ENCODE measurements around the gene COL21A1.

The COL21A1 gene

GRCh38 chr6:56176741-56177140 is 70.6 kb downstream of the COL21A1 start:
- no peak for DNase-seq

DNA sequence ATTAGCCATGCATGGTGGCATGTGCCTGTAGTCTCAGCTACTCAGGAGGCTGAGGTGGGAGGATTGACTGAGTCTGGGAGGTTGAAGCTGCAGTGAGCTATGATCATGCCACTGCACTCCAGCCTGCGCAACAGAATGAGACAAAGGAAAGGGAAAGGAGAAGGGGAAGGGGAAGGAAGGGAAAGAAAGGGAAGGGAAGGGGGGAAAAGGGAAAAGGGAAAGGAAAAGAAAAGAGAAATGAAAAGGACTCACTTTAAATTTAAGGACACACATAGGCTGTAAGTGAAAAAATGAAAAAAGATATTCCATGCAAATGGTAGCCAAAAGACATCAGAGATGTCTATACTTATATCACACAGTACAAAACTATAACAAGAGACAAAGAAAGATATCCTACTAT is 74.2 kb downstream of the COL21A1 start:
- no peak for DNase-seq

DNA sequence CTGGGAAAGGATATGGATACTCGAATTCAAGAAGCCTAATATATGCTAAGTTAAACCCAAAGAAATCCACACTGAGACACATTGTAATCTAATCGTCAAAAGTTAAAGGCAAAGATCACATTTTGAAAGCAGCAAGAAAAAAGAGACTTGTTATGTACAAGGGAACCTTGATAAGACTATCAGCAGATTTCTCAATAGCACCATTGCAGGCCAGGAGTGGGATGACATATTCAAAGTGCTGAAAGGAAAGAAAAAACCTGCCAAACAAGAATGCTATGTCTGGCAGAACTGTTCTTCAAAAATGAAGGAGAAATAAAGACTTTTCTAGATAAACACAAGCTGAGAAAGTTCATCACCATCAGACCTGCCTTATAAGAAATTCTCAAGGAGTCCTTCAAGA is 75.2 kb downstream of the COL21A1 start:
- DNase-seq: no peak

- DNase-seq: no peak
Measured at GRCh38 chr6:56169366-56169765, 78.0 kb downstream of the COL21A1 start.

DNA sequence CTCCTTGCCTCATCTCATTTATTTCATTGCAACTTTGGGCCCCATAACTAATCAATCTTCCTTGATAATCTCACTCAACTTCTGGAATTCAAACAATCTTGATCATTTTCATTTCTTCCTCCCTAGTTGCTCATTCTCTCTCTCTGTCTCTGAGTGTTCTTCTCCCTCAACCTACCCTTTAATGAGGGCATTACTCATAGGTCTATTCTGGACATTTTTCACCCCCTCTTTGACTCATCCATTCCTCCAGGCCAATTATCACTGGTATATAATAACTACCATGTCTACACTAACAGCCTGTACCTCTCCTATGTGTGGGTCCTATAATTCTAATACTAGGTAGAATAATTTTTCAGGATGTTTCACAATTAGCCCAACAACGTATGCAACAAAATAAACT is 78.8 kb downstream of the COL21A1 start:
- DNase-seq: no peak

- DNase-seq: no peak
Measured at GRCh38 chr6:56162081-56162480, 85.3 kb downstream of the COL21A1 start.

GRCh38 chr6:56160489-56160888 is 86.9 kb downstream of the COL21A1 start:
- no peak for DNase-seq

DNA sequence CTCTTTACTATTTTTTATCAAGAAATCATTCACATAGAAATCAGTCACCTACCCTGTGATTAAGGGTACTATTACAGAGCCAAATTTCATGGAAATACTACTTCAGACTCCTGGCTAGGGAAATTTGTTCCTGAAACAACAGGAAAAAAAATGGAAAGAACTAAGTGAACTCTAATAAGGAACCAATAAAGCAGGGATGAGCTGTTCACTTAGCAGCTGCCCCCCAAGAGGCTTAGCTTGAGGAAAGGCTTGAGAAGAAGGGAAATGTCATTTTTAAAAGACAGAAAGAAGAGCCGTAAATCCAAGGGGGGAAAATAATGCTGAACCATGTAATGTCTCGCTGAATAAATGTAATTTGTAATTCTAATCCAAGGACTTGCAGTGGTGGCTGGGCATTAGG is 88.8 kb downstream of the COL21A1 start:
- DNase-seq: no peak

GRCh38 chr6:56156643-56157042 is 90.7 kb downstream of the COL21A1 start:
- DNase-seq: no peak

- no peak for DNase-seq
Measured at GRCh38 chr6:56155634-56156141, 91.7 kb downstream of the COL21A1 start.

DNA sequence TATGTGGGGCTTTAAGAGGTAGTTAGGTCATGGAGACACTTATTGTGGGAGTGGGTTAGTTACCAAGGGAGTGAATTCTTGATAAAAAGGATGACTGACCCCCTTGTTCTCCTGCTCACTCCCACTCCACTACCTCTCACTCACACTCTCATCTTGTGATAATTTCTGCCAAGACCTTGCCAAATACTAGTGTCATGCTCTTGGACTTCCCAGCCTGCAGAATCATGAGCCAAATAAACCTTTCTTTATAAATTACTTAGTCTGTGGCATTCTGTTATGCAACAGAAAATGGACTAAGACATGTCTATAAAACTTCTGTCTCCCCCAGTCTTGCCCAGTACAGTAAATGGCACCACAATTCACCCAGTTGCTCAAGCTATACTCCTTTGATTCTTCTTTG is 93.3 kb downstream of the COL21A1 start:
- DNase-seq: no peak

GRCh38 chr6:56152611-56153010 is 94.8 kb downstream of the COL21A1 start:
- DNase-seq: no peak

DNA sequence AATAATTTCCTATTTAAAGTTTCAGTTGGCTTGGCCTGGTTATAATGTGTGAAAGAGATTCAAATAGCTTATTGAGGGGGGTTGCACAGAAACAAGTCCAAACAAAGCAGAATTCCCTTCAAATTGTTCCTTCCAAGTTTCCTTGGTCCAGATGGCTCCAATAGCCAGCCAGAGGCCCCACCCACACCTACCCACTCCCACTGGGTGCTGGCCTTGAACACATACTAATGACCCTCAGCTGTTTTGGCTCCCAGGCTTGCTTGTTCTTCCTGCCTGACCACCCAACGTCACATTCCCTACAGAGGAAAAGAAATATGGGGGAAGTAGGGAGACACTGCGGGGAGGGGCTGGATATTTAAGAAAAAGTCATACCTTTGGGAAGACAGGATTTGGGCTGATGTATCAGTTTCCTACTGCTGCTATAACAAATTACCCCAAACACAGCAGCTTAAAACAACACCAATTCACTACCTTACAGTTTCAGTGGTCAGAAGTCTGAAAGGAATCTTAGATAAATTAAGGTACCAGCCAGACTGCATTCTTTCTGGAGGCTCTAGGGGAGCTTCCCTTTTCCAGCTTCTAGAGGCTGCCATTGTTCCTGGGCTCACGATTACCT is 95.7 kb downstream of the COL21A1 start:
- no peak for DNase-seq

DNA sequence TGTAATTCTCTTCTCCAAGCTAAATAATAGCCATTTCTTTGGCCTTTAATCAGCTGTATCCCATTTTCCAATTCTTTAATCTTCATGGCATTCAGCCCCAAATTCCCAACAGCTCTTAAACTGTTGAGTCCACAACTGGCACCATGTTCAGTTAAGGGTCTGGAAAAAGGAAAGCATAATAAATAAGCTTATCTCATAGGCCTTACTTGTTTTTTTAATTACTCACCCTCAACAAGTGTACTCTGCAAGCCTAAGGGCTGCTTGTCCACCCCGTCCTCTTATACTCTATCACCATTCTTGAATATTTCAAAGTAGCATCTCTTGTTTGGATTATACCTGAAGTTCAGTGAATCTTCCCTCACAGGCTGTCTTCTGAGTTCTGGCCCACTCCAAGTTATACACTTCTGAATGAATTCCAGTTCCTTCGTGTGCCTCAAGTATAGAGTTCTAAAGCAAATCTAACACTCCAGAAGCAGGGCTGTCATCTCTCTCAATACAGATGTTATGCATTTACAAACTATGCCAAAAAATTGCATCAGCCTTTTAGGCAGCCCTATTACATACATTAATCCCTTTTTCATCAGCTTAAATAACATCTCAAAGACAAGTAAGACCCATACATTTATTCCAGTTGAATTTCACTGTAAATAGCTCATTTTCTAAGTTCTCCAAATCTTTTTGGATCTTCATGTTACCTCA is 98.7 kb downstream of the COL21A1 start:
- no peak for DNase-seq

- no peak for DNase-seq
Measured at GRCh38 chr6:56147766-56148165, 99.6 kb downstream of the COL21A1 start.

DNA sequence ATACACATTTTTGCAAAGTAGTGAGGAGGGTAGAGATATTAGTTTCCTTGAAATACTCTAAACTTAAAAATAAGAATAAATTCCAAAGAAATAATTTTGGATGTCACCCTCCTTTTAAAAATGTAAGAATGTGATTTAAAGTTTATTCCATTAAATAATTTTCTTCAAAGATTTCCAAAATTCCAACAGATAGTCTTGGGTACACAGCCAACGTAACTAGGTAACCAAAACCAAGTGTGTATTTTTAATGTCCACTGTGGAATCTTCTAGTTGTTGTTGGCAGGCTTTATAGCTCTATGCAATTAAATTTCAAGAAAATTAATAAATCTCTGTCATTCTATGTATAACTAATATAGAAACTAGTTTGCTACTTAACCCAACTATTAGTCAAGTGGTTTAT is 101.3 kb downstream of the COL21A1 start:
- DNase-seq: no peak

DNA sequence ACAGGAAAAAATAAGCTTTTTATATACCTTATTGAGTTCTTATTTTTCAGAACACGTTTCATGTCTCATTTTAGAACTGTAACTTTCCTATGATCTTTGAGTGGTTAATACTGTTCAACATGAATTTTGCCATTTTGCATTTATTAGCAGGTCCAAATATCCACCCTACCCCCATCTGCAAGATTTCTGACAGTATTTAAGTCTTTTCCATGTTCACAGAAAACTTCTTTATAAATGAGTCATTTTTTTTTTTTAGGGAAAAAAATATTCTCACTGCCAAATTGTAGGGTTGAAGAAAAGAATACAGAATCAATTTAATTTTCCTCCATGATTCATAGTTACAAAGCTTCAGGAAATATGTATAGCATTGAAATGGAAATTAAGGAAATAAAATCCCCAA is 101.8 kb downstream of the COL21A1 start:
- no peak for DNase-seq

DNA sequence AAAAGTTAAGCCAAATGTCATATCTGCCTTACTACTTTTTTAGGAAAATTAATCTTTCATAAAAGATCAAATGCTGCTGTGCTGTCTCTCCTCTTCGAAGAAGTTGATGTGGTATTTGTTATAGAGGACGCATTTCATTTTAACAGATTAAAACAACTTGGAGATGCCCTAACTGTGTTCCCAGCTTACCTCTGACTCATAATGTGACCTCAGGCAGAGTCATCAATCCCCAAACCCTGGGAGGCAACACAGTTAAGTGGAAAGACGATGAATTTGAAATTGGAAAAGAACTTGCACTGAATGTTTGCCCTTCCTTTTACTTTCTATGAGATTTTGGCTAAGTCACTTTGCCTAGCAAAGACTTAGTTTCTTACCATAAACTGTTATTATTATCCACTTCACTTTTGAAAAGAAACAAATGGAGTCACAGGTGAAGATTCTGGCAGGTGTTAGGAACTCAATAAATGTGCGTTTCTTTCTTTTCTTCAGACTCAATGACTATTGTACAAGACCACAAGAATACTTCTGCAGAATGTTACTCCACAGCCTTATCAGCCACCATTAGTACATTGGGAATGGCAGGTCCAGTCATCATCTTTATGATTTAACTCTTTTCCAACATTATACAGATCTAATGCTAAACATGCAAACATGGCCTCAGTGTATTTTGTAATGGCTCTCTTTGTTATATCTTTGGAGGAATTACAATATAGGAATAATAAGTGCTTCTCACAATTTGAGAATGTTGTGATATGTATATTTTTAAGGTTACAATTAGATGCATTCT is 102.6 kb downstream of the COL21A1 start:
- no peak for DNase-seq

GRCh38 chr6:56143796-56144195 is 103.6 kb downstream of the COL21A1 start:
- no peak for DNase-seq

DNA sequence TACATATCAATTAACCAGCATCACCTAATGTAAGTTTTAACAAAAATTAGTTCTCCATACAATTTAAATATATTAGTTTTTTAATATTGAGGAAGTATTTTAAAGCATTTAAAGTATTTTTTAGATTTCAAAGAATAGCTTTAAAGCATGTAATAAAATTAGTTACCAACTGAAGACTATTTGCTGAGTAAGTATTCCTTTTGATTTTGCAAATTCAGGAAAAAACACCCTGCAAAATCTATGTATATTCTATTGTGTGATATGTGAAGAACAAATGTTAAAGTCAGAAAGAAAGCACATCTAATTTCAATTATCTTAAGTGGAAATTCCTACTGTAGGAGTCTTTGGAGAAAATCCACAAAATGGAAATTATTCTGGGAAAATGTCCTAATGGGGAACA is 107.3 kb downstream of the COL21A1 start:
- DNase-seq: no peak

DNA sequence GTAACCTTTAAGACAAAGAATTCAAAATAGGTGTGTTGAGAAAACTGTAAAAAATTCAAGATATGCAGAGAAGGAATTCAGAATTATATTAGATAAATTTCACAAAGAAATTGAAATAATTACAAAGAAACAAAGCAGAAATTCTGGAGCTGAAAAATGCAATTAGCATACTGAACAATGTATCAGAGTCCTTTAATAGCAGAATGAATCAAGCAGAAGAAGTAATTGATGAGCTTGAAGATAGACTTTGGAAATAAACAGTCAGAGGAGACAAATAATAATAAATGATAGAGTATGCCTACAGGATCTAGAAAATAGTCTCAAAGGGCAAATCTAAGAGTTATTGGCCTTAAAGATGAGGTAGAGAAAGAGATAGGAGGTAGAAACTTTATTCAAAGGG is 131.7 kb downstream of the COL21A1 start:
- DNase-seq: no peak

GRCh38 chr6:56109149-56109548 is 138.2 kb downstream of the COL21A1 start:
- DNase-seq: no peak

- no peak for DNase-seq
Measured at GRCh38 chr6:56106231-56106630, 141.1 kb downstream of the COL21A1 start.

GRCh38 chr6:56104591-56104990 is 142.8 kb downstream of the COL21A1 start:
- DNase-seq: no peak

Data from T-helper 2 cell (primary cell).